HL-60 (cell line): Measurements from ENCODE around the gene PAIP1.

Experiments used
- DNase-seq, 2 experiments: peaks; one replicate each; pipeline ENCODE4 v3.0.0-alpha.2; 2010 to 2020; ENCODE audit warnings: low read depth in 1 of 2, low spot score in 1 of 2
- H3K27ac ChIP-seq: fragments of 250-450 bp; sonication (Bioruptor Pico); replicated peaks from 2 replicates; pipeline ENCODE4 v1.5.1; 2020; ENCODE audit warnings: mild to moderate bottlenecking, moderate library complexity
- H3K27me3 ChIP-seq: fragments of 250-450 bp; sonication (Bioruptor Pico); 2 replicates; pipeline ENCODE4 v1.5.1; 2021; ENCODE audit warnings: mild to moderate bottlenecking, moderate library complexity; ENCODE audit not compliant: insufficient read depth, poor library complexity, severe bottlenecking
- H3K4me3 ChIP-seq: replicated peaks from 2 replicates; pipeline ENCODE4 v1.5.1; 2011; ENCODE audit warnings: mild to moderate bottlenecking, control low read depth, low read length; ENCODE audit not compliant: insufficient read depth
- GABPA ChIP-seq: IDR thresholded peaks from 2 replicates; pipeline ENCODE4 v1.6.1; 2012; ENCODE audit warnings: low read depth
- POLR2AphosphoS5 ChIP-seq: IDR thresholded peaks from 2 replicates; pipeline ENCODE4 v1.6.1; 2012; ENCODE audit warnings: low read depth
- REST ChIP-seq: IDR thresholded peaks from 2 replicates; pipeline ENCODE4 v1.6.1; 2012; ENCODE audit warnings: low read depth; ENCODE audit not compliant: insufficient replicate concordance
- SPI1 ChIP-seq: IDR thresholded peaks from 2 replicates; pipeline ENCODE4 v1.6.1; 2012; ENCODE audit warnings: low read depth, mild to moderate bottlenecking, borderline replicate concordance
- TF ChIP-seq, protein P1 (sequence below): IDR thresholded peaks from one replicate; pipeline ENCODE4 v1.5.1; 2011; ENCODE audit warnings: low read length, control low read depth, inconsistent platforms; ENCODE audit not compliant: insufficient read depth

Gene PAIP1

DNA sequence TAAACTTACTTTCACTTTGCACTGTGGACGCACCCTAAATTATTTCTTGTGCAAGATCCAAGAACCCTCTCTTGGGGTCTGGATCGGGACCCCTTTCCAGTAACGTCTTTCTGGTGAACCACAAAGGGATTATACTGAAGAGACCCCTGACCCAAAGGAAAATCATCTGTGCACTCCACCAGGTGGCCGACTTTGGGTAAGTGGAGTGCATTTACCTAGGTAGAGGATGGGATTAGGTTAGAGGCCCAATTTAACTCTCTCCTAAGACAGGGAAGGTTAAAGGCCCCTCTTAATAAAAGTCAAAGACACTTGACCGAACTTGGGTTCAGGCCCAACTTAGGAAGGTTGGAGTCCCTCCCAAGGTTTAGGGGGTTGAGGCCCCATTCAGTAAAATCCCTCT is 8.2 kb upstream of the PAIP1 start:
- H3K27me3 ChIP-seq, result no peaks in the 10 kb centered on the region
- DNase-seq, result no peak

DNA sequence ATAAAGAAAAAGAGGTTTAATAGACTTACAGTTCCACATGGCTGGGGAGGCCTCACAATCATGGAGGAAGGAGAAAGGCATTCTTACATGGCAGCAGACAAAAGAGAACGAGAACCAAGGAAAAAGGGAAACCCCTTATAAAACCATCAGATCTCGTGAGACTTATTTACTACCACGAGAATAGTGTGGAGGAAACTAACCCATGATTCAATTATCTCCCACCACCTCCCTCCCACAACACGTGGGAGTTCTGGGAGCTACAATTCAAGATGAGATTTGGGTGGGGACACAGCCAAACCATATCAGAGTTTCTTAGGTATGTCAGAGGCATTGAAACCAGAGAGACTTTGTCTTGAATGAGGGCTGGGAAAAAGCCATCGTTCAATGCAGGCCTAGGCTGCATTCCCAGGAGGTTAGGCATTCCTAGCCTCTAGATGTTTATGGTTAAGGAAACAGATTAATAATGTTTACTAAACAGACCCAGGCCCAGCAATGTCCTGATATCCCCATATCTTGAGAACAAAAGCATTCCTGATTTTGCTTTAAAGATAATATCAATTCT is 7.5 kb upstream of the PAIP1 start:
- H3K27me3 ChIP-seq, result no peaks in the 10 kb centered on the region
- H3K27ac ChIP-seq, result no peak overlapping the region
- DNase-seq, result no peak
- H3K4me3 ChIP-seq, result no peak overlapping the region
- TF ChIP-seq GABPA, result no peak
- no peak for TF ChIP-seq SPI1
- TF ChIP-seq REST, result no peak
- TF ChIP-seq, protein P1, sequence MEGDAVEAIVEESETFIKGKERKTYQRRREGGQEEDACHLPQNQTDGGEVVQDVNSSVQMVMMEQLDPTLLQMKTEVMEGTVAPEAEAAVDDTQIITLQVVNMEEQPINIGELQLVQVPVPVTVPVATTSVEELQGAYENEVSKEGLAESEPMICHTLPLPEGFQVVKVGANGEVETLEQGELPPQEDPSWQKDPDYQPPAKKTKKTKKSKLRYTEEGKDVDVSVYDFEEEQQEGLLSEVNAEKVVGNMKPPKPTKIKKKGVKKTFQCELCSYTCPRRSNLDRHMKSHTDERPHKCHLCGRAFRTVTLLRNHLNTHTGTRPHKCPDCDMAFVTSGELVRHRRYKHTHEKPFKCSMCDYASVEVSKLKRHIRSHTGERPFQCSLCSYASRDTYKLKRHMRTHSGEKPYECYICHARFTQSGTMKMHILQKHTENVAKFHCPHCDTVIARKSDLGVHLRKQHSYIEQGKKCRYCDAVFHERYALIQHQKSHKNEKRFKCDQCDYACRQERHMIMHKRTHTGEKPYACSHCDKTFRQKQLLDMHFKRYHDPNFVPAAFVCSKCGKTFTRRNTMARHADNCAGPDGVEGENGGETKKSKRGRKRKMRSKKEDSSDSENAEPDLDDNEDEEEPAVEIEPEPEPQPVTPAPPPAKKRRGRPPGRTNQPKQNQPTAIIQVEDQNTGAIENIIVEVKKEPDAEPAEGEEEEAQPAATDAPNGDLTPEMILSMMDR, result no peak
- no peak for TF ChIP-seq POLR2AphosphoS5

More for the DNA sequence above, 8.2 kb upstream of the PAIP1 start:
- no peak overlapping the region for H3K27ac ChIP-seq
- no peak overlapping the region for H3K4me3 ChIP-seq
- TF ChIP-seq GABPA (no peak), SPI1 (no peak), REST (no peak), POLR2AphosphoS5 (no peak)
- TF ChIP-seq, protein P1, result no peak

GRCh38 chr5:43563321-43563720 is 6.4 kb upstream of the PAIP1 start:
- no peak for TF ChIP-seq SPI1
- TF ChIP-seq, protein P1, result no peak
- TF ChIP-seq GABPA, result no peak
- no peak for TF ChIP-seq POLR2AphosphoS5
- no peak for TF ChIP-seq REST
- Histone ChIP-seq H3K4me3 (no peak overlapping the region), H3K27me3 (no peaks in the 10 kb centered on the region), H3K27ac (no peak overlapping the region)
- no peak for DNase-seq
